ENCODE measurements around the gene AWAT2.

Gene AWAT2

GRCh38 chrX:70049925-70050324, at the start of gene AWAT2:
TSS of gene AWAT2 (minus strand) at chrX:70049938. CDS start at chrX:70049932, 6 bp downstream.
- no peak for DNase-seq (ENCODE audit: low spot score)

- no peak for DNase-seq (ENCODE audit: low spot score)
Observed at GRCh38 chrX:70096052-70096451, 46.3 kb upstream of the AWAT2 start.

- no peak for DNase-seq (ENCODE audit: low spot score)
Observed at GRCh38 chrX:70092247-70092646, 42.5 kb upstream of the AWAT2 start.

GRCh38 chrX:70089604-70090297, 40.0 kb upstream of the AWAT2 start:
- no peak for DNase-seq (ENCODE audit: low spot score)

- no peak for DNase-seq (ENCODE audit: low spot score)
Observed at GRCh38 chrX:70088751-70089150, 39.0 kb upstream of the AWAT2 start.

- no peak for DNase-seq (ENCODE audit: low spot score)
Observed at GRCh38 chrX:70087857-70088630, 38.3 kb upstream of the AWAT2 start.

GRCh38 chrX:70084592-70085240, 35.0 kb upstream of the AWAT2 start:
- DNase-seq (ENCODE audit: low spot score): no peak

GRCh38 chrX:70082723-70083122, 33.0 kb upstream of the AWAT2 start:
- DNase-seq (ENCODE audit: low spot score): no peak

GRCh38 chrX:70079870-70080269, 30.1 kb upstream of the AWAT2 start:
- DNase-seq (ENCODE audit: low spot score): no peak

- DNase-seq (ENCODE audit: low spot score): no peak
Observed at GRCh38 chrX:70079297-70079696, 29.6 kb upstream of the AWAT2 start.

GRCh38 chrX:70066646-70067045, 16.9 kb upstream of the AWAT2 start:
- DNase-seq (ENCODE audit: low spot score): no peak

- DNase-seq (ENCODE audit: low spot score): no peak
Observed at GRCh38 chrX:70062961-70063550, 13.3 kb upstream of the AWAT2 start.

- no peak for DNase-seq (ENCODE audit: low spot score)
Observed at GRCh38 chrX:70062076-70062475, 12.3 kb upstream of the AWAT2 start, which contains the start of gene OTUD6A. TSS of gene OTUD6A (plus strand) at chrX:70062457. CDS start at chrX:70062525, 68 bp downstream.

GRCh38 chrX:70054391-70054790, 4.7 kb upstream of the AWAT2 start:
- DNase-seq (ENCODE audit: low spot score): no peak

GRCh38 chrX:70052895-70053615, 3.3 kb upstream of the AWAT2 start:
- DNase-seq (ENCODE audit: low spot score): no peak

- no peak for DNase-seq (ENCODE audit: low spot score)
Observed at GRCh38 chrX:70049406-70049805, 332 bp downstream of the AWAT2 start.

- DNase-seq (ENCODE audit: low spot score): no peak
Observed at GRCh38 chrX:70046978-70047377, 2.8 kb downstream of the AWAT2 start.

GRCh38 chrX:70044541-70045245, 5.0 kb downstream of the AWAT2 start:
- no peak for DNase-seq (ENCODE audit: low spot score)

GRCh38 chrX:70043685-70044084, 6.1 kb downstream of the AWAT2 start:
- DNase-seq (ENCODE audit: low spot score): no peak

GRCh38 chrX:70042399-70043371, 7.1 kb downstream of the AWAT2 start:
- no peak for DNase-seq (ENCODE audit: low spot score)

All from COLO829 (cell line).